CD14-positive monocyte (primary cell): Measurements from ENCODE around the gene PLCD1. TPM values are rescaled to one million over a fixed set of nuclear protein-coding genes. Genes with fewer than 3 reads are reported as not detected.
A peak's percentile ranks its signal among the peaks of the same experiment; 100 is the strongest.

Source experiments
- DNase-seq, 3 donors: peaks; one replicate each; pipeline ENCODE4 v3.0.0-alpha.2; 2011 to 2022
- H2AFZ ChIP-seq: 2 replicates; pipeline ENCODE4 v1.6.0; 2012; ENCODE audit warnings: mild to moderate bottlenecking, low read depth, low read length, inconsistent platforms; ENCODE audit not compliant: insufficient read depth, poor library complexity, severe bottlenecking
- H3K27ac ChIP-seq, 2 donors: 1 replicate in 1 of 2; 2 replicates in 1 of 2; pipeline ENCODE4 v1.5.1; 2012 to 2013; ENCODE audit warnings: low read length in 2 of 2, control low read depth in 1 of 2, inconsistent platforms in 1 of 2, low read depth in 1 of 2, mild to moderate bottlenecking in 1 of 2
- H3K27me3 ChIP-seq, 2 donors: one replicate each; pipeline versions ENCODE4 v1.6.0 to v1.6.1; 2011 to 2013; ENCODE audit warnings: low read length in 2 of 2; ENCODE audit not compliant: control insufficient read depth in 2 of 2, insufficient read depth in 2 of 2
- H3K36me3 ChIP-seq, 2 donors: replicated peaks in 1 of 2; 1 replicate in 1 of 2; 2 replicates in 1 of 2; pipeline versions ENCODE4 v1.5.1 to v1.6.1; 2012 to 2013; ENCODE audit warnings: low read length in 2 of 2, control low read depth in 1 of 2, inconsistent platforms in 1 of 2, mild to moderate bottlenecking in 1 of 2; ENCODE audit not compliant: insufficient read depth in 2 of 2, control insufficient read depth in 1 of 2
- H3K4me1 ChIP-seq, 2 donors: 1 replicate in 1 of 2; 2 replicates in 1 of 2; pipeline versions ENCODE4 v1.5.1 to v1.6.1; 2012 to 2013; ENCODE audit warnings: low read length in 2 of 2, control low read depth in 1 of 2, inconsistent platforms in 1 of 2, mild to moderate bottlenecking in 1 of 2, moderate library complexity in 1 of 2; ENCODE audit not compliant: insufficient read depth in 2 of 2, control insufficient read depth in 1 of 2
- H3K4me2 ChIP-seq: replicated peaks from 2 replicates; pipeline ENCODE3; 2012; ENCODE audit warnings: low read length, moderate library complexity, mild to moderate bottlenecking; ENCODE audit not compliant: poor library complexity, severe bottlenecking; ENCODE audit errors: extremely low read depth
- H3K4me3 ChIP-seq, 3 experiments: fragments of 200-600 bp in 1 of 3; sonication (generic) in 1 of 3; replicated peaks in 1 of 3; 1 replicate in 2 of 3; 2 replicates in 1 of 3; pipeline ENCODE4 v1.5.1; 2011 to 2013; ENCODE audit warnings: low read length in 3 of 3, mild to moderate bottlenecking in 3 of 3, control low read depth in 2 of 3, low read depth in 2 of 3, inconsistent platforms in 1 of 3, moderate library complexity in 1 of 3
- H3K79me2 ChIP-seq: 2 replicates; pipeline ENCODE4 v1.6.0; 2012; ENCODE audit warnings: mild to moderate bottlenecking, control low read depth, inconsistent platforms, low read length, moderate library complexity; ENCODE audit not compliant: insufficient read depth
- H3K9ac ChIP-seq: 2 replicates; pipeline ENCODE4 v1.6.0; 2017; ENCODE audit warnings: low read length, mild to moderate bottlenecking; ENCODE audit not compliant: insufficient read depth, poor library complexity, severe bottlenecking
- H3K9me3 ChIP-seq, 2 donors: replicated peaks in 1 of 2; 1 replicate in 1 of 2; 2 replicates in 1 of 2; pipeline versions ENCODE4 v1.5.1 to v1.6.1; 2012 to 2013; ENCODE audit warnings: low read length in 2 of 2, control low read depth in 1 of 2; ENCODE audit not compliant: control insufficient read depth in 1 of 2, insufficient read depth in 1 of 2
- H4K20me1 ChIP-seq: 2 replicates; pipeline ENCODE4 v1.6.0; 2012; ENCODE audit warnings: mild to moderate bottlenecking, low read length, control low read depth, moderate library complexity; ENCODE audit not compliant: insufficient read depth
- H3K27ac Mint-ChIP-seq, 7 donors: one replicate each; pipeline ENCODE4 v1.8.0; 2020; ENCODE audit warnings: mild to moderate bottlenecking in 7 of 7, mixed read lengths in 7 of 7, moderate library complexity in 6 of 7, inconsistent platforms in 2 of 7
- H3K27me3 Mint-ChIP-seq, 3 donors: one replicate each; pipeline ENCODE4 v1.8.0; 2021 to 2022; ENCODE audit warnings: low read depth in 3 of 3, mild to moderate bottlenecking in 3 of 3, mixed read lengths in 3 of 3, moderate library complexity in 3 of 3, inconsistent platforms in 1 of 3
- H3K36me3 Mint-ChIP-seq, 2 donors: one replicate each; pipeline ENCODE4 v1.8.0; 2020; ENCODE audit warnings: mixed read lengths in 2 of 2, inconsistent platforms in 1 of 2, mild to moderate bottlenecking in 1 of 2
- H3K4me1 Mint-ChIP-seq: one replicate; pipeline ENCODE4 v1.8.0; 2020; ENCODE audit warnings: mild to moderate bottlenecking, mixed read lengths
- H3K4me3 Mint-ChIP-seq, 2 donors: one replicate each; pipeline ENCODE4 v1.8.0; 2020; ENCODE audit warnings: mild to moderate bottlenecking in 2 of 2, mixed read lengths in 2 of 2, moderate library complexity in 1 of 2
- H3K9me3 Mint-ChIP-seq, 7 donors: one replicate each; pipeline ENCODE4 v1.8.0; 2020 to 2022; ENCODE audit warnings: mixed read lengths in 7 of 7, mild to moderate bottlenecking in 6 of 7, moderate library complexity in 6 of 7, inconsistent platforms in 2 of 7
- CTCF ChIP-seq: fragments of 200-600 bp; IDR thresholded peaks from one replicate; pipeline ENCODE4 v1.8.0; 2022; ENCODE audit warnings: antibody characterized with exemption, mild to moderate bottlenecking
- WGBS: methylation state at CpG from one replicate; pipeline ENCODE4 v1.1.5; 2013; ENCODE audit warnings: missing lambda C conversion rate; ENCODE audit not compliant: insufficient coverage; 5-methylcytosine and 5-hydroxymethylcytosine counted together
- intact Hi-C, 2 donors: fragments of 100-400 bp; cut with micrococcal nuclease; formaldehyde crosslinking; loops; one replicate each; pipeline versions ENCODE4 v1.15.0 to v1.15.1; 2023
- polyA plus RNA-seq, 3 donors: library from polyadenylated mRNA; depleted of rRNA in 1 of 3; unstranded in 2 of 3; stranded (reverse) in 1 of 3; fragments of 300-500 nt in 2 of 3; fragments of >200 nt in 1 of 3; fragmentation: Illumina TruSeq in 2 of 3; gene quantifications; 1 replicate in 2 of 3; 2 replicates in 1 of 3; pipeline ENCODE4 v1.2.3, GENCODE V29; 2012 to 2021

The PLCD1 gene
- polyA plus RNA-seq, 3 donors = 4.1 to 6.4 (median 6.0) TPM

GRCh38 chr3:37980462-37981347, 48.7 kb downstream of the PLCD1 start:
- no peaks in the 10 kb centered on the region for H4K20me1 ChIP-seq
- H3K9me3 Mint-ChIP-seq = no peaks in the 10 kb centered on the region
- H3K27ac Mint-ChIP-seq = peak overlapping the region; percentile 94 to 100 (median 97)
- H3K4me3 ChIP-seq = peak overlapping the region in 1 of 3 experiments; percentile 28
- no peaks in the 10 kb centered on the region for H3K9me3 ChIP-seq
- no peak overlapping the region for H2AFZ ChIP-seq
- H3K79me2 ChIP-seq = no peaks in the 10 kb centered on the region
- no peaks in the 10 kb centered on the region for H3K36me3 ChIP-seq
- WGBS = 88% methylated on average over 12 of the region's 14 CpGs
- H3K36me3 Mint-ChIP-seq = peaks cover 0 to 1% of the 10 kb centered on the region in 2 donors
- peaks cover 66% of the 10 kb centered on the region for H3K4me1 Mint-ChIP-seq
- peak overlapping the region; percentile 43 to 45 for H3K4me3 Mint-ChIP-seq
- peak overlapping the region; percentile 30 for H3K9ac ChIP-seq
- H3K27ac ChIP-seq = peak overlapping the region; percentile 91 to 92
- H3K27me3 Mint-ChIP-seq = peaks cover 0 to 2% (median 2%) of the 10 kb centered on the region in 3 donors
- H3K4me2 ChIP-seq = peak overlapping the region; percentile 42
- no peak for TF ChIP-seq CTCF
- H3K27me3 ChIP-seq = no peaks in the 10 kb centered on the region
- DNase-seq = no peak
- peaks cover 64 to 73% of the 10 kb centered on the region in 2 donors for H3K4me1 ChIP-seq
- intact Hi-C loops = no loop called here

GRCh38 chr3:37979541-37980461, 49.6 kb downstream of the PLCD1 start:
- H3K27ac Mint-ChIP-seq = peak overlapping the region; percentile 94 to 100 (median 97)
- WGBS = 0% methylated on average over 2 of the region's 8 CpGs
- intact Hi-C loops = loop anchor here in 1 of 2 donors (10.0 kb wide), 1 partner anchor 135 kb away; no protein-coding TSS in a partner anchor
- H3K27me3 ChIP-seq = no peaks in the 10 kb centered on the region
- peak overlapping the region; percentile 55 for H3K9ac ChIP-seq
- no peaks in the 10 kb centered on the region for H3K36me3 ChIP-seq
- no peaks in the 10 kb centered on the region for H3K9me3 ChIP-seq
- H3K4me1 ChIP-seq = peaks cover 57 to 65% of the 10 kb centered on the region in 2 donors
- no peak overlapping the region for H2AFZ ChIP-seq
- peak; percentile 87 to 97 (median 94) for DNase-seq
- no peak for TF ChIP-seq CTCF
- peak overlapping the region in 1 of 3 experiments; percentile 28 for H3K4me3 ChIP-seq
- peaks cover 0 to 1% of the 10 kb centered on the region in 2 donors for H3K36me3 Mint-ChIP-seq
- no peaks in the 10 kb centered on the region for H3K79me2 ChIP-seq
- peaks cover 0 to 2% (median 0%) of the 10 kb centered on the region in 3 donors for H3K27me3 Mint-ChIP-seq
- peak overlapping the region; percentile 91 to 92 for H3K27ac ChIP-seq
- peak overlapping the region; percentile 45 to 67 for H3K4me3 Mint-ChIP-seq
- H3K4me2 ChIP-seq = peak overlapping the region; percentile 42
- H3K9me3 Mint-ChIP-seq = no peaks in the 10 kb centered on the region
- no peaks in the 10 kb centered on the region for H4K20me1 ChIP-seq
- peaks cover 58% of the 10 kb centered on the region for H3K4me1 Mint-ChIP-seq
